ENCODE data around the gene TSPAN9.

DNA sequence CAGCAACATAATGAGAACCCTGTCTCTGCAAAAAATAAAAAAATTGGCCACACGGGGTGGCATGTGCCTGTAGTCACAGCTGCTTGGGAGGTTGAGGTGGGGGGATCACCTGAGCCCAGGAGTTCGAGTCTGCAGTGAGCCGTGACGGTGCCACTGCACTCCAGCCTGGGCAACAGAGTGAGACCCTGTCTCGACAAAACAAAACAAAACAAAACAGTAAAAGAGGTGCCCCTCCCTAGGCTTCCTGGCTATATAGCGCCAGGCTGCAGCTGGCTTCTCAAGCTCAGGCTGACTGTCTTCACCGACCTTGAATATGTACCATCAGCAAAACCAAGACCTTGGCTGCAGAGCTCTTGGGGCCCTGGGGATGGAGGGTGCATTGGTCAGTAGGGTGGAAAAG, 29.4 kb downstream of the TSPAN9 start:
- TF ChIP-seq, protein P1, sequence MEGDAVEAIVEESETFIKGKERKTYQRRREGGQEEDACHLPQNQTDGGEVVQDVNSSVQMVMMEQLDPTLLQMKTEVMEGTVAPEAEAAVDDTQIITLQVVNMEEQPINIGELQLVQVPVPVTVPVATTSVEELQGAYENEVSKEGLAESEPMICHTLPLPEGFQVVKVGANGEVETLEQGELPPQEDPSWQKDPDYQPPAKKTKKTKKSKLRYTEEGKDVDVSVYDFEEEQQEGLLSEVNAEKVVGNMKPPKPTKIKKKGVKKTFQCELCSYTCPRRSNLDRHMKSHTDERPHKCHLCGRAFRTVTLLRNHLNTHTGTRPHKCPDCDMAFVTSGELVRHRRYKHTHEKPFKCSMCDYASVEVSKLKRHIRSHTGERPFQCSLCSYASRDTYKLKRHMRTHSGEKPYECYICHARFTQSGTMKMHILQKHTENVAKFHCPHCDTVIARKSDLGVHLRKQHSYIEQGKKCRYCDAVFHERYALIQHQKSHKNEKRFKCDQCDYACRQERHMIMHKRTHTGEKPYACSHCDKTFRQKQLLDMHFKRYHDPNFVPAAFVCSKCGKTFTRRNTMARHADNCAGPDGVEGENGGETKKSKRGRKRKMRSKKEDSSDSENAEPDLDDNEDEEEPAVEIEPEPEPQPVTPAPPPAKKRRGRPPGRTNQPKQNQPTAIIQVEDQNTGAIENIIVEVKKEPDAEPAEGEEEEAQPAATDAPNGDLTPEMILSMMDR (IDR thresholded peaks at IDR 0.05), result no peak
- no peak for TF ChIP-seq POLR2AphosphoS5 (IDR thresholded peaks at IDR 0.05)
- TF ChIP-seq POLR2A (IDR thresholded peaks at IDR 0.05), result no peak
